GM10266 (cell line): Measurements from ENCODE around the gene AP1G2.

Experiments used
- DNase-seq: peaks from one replicate; pipeline ENCODE4 v3.0.0; 2012; ENCODE audit errors: extremely low spot score
- TF ChIP-seq, protein P1 (sequence below): IDR thresholded peaks from 2 replicates; pipeline ENCODE4 v1.5.1; 2012; ENCODE audit warnings: mild to moderate bottlenecking, low read depth; ENCODE audit not compliant: control insufficient read depth, insufficient read depth; ENCODE audit errors: missing control alignments

The AP1G2 gene

DNA sequence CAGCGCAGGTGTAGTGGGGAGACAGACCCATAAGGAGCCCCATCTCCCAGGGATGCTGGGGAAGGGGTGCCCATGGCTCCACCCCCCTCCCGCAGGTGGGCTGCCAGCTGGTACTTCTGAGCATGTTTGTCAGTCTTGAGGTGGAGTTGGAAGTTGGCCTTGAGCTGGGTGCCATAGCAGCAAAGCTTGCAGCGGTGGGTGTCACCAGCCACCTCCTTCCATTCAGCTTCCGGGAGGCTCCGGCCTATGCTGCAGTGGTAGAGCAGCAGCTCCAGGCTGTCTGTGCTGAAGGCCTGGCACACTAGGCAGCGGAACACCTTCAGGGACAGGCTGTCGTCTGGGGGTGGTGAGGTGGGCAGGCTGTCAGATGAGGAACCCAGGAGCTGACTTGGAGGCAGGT, 34.9 kb downstream of the AP1G2 start:
- no peak for DNase-seq
- TF ChIP-seq, protein P1, sequence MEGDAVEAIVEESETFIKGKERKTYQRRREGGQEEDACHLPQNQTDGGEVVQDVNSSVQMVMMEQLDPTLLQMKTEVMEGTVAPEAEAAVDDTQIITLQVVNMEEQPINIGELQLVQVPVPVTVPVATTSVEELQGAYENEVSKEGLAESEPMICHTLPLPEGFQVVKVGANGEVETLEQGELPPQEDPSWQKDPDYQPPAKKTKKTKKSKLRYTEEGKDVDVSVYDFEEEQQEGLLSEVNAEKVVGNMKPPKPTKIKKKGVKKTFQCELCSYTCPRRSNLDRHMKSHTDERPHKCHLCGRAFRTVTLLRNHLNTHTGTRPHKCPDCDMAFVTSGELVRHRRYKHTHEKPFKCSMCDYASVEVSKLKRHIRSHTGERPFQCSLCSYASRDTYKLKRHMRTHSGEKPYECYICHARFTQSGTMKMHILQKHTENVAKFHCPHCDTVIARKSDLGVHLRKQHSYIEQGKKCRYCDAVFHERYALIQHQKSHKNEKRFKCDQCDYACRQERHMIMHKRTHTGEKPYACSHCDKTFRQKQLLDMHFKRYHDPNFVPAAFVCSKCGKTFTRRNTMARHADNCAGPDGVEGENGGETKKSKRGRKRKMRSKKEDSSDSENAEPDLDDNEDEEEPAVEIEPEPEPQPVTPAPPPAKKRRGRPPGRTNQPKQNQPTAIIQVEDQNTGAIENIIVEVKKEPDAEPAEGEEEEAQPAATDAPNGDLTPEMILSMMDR: no peak

GRCh38 chr14:23531391-23531790, 36.2 kb downstream of the AP1G2 start:
- TF ChIP-seq, protein P1: no peak

GRCh38 chr14:23530375-23531055, 37.1 kb downstream of the AP1G2 start:
- DNase-seq: no peak
- TF ChIP-seq, protein P1: no peak

More at GRCh38 chr14:23531391-23531790, 36.2 kb downstream of the AP1G2 start:
- DNase-seq: no peak

DNA sequence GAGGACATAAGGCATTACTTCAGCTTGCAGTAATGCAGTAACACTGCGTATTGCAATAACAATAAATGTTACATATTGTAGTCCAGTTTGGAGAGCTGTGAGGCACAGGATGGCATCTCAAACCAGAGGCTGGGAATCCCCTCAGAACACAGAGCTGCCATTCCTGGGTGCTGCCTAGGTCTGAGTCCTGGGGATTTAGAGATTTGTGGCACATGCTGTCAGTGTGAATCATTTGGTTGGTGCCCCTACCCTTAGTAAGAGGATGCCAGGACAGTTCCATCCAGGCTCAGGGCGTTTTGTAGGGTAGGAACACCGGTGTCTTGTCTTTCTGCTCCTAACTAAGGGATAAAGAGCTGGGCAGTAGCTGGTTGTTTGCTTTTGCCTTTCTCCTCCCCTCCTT, 38.6 kb downstream of the AP1G2 start:
- DNase-seq: no peak
- TF ChIP-seq, protein P1: no peak

DNA sequence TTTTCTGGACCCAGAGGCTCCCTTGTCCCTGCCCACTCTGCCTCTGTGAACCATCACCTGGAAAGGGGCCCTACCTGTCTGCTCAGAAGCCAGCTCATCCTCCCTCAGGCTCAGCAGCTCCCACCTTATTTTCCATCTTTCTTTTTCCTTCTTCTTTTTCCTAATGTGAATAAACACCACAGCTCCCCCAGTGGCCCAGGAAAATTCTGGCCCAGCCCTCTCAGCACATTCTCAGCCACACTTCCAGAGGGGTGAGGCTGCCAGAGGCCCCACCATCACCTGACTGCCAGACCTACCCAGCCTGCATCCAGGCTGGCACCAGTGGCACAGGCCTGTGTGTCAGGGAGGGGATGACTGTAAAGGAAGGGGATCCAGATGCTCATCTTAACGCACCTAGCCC, 39.0 kb downstream of the AP1G2 start:
- TF ChIP-seq, protein P1: no peak
- DNase-seq: no peak

DNA sequence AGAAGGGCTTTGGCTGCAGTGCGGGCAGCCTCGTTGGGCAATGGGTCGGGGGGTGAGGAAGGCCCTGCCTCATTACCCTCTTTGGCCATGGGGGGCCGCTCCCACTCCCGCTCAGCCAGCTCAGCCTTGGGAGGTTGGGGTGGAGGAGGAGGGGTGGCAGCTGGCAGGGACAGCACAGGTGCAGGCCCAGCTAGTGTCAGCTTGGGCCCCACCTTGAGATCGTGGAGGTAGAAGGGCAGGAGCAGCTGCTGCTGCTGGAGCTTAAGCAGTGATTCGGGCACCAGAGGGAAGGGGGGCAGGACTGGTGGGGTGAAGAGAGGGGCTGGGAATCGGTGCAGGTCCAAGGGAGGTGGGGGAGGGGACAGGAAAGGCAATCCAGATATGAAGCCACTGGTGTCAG, 42.0 kb downstream of the AP1G2 start:
- TF ChIP-seq, protein P1: no peak
- no peak for DNase-seq

GRCh38 chr14:23524954-23525353, 42.6 kb downstream of the AP1G2 start:
- DNase-seq: no peak
- TF ChIP-seq, protein P1: no peak
